ENCODE measurements around the gene RSPO4.

DNA sequence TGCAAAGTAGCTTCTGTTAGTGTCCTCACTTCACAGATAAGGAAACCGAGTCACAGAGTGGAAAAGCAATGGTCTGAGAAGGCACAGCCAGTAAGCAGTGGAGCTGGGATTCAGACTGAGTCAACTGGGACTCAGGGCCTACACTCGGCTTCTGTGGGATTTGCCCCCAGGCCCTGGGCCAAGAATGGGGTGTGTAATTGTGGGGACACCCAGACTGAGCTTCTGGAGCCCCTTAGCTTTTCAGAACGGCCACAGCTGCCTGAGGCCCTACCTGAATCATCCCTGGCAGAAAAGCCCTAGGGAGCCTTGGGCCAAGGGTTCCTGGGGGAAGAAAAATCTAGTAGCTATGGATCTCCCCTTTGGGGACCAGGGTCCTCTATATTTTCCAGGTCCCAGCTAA is 92.5 kb downstream of the RSPO4 start:
- TF ChIP-seq, protein P1, sequence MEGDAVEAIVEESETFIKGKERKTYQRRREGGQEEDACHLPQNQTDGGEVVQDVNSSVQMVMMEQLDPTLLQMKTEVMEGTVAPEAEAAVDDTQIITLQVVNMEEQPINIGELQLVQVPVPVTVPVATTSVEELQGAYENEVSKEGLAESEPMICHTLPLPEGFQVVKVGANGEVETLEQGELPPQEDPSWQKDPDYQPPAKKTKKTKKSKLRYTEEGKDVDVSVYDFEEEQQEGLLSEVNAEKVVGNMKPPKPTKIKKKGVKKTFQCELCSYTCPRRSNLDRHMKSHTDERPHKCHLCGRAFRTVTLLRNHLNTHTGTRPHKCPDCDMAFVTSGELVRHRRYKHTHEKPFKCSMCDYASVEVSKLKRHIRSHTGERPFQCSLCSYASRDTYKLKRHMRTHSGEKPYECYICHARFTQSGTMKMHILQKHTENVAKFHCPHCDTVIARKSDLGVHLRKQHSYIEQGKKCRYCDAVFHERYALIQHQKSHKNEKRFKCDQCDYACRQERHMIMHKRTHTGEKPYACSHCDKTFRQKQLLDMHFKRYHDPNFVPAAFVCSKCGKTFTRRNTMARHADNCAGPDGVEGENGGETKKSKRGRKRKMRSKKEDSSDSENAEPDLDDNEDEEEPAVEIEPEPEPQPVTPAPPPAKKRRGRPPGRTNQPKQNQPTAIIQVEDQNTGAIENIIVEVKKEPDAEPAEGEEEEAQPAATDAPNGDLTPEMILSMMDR (IDR thresholded peaks at IDR 0.05), result no peak
- no peak for TF ChIP-seq POLR2AphosphoS5 (IDR thresholded peaks at IDR 0.05)

All from gastroesophageal sphincter (tissue), 3 donors.